ENCODE data around the gene C9orf43.
A peak's percentile ranks its signal among the peaks of the same experiment; 100 is the strongest.
"Not testable (repeated sequence)": the region's sequence is repeated elsewhere in the genome, so short reads cannot be mapped to it uniquely, and the experiment has no call there.

The C9orf43 gene

DNA sequence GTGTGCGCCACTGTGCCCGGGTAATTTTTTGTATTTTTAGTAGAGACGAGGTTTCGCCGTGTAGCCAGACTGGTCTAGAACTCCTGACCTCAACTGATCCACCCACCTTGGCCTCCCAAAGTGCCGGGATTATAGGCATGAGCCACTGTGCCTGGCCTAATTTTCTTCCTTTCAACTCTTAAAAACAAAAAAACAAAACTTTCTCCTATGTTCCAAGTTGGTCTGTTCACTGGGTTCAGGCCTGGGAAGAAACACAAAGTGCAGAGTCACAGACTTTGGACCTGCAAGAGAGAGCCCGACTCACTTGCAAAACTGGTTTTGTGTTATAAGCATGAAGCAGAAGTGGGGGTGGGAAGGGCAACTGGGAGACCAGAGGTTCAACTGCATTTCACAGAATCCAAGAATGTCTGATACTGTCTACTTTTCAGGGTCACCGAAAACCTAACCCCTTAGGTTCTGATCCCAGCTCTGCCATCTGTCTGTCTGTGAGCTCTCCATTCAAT is 28.6 kb upstream of the C9orf43 start:
- DNase-seq, result no peak

DNA sequence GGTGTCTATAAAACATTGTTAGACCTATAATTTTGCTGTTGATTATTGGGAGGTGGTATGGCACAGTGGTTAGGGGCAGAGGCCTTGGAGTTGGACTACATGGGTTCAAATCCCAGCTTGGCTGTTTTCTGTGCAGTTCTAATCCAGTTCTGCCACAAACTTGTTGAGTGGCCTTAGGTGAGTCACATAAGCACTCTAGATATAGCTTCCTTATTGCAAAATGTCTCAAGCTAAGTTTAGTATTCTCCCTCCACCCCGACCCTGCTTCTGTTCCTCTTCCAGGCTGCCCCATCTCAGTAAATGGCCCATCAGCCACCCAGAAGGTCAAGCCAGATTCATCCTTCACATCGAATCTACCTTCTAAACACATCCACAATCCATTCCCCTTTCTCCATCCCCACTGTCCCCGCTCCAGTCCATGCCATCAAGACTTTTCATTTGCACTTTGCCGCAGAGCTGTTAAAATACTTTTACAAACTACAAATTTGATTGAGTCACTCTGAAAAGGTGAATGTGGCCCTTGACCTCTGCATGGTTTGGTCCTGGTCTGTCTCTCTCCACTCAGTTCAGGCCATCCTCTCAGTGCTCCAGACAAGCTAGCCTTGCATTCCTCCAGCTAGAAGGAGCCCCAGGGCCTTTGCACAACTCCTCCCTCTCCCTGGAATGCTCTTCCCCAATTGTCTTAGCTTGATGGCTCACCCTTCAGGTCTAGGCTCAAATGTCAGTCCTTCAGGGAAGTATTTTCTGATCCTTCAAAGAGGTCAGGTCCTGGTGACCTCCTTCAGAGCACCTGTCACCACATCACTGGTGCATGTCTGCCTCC is 23.8 kb upstream of the C9orf43 start:
- DNase-seq, result no peak

DNA sequence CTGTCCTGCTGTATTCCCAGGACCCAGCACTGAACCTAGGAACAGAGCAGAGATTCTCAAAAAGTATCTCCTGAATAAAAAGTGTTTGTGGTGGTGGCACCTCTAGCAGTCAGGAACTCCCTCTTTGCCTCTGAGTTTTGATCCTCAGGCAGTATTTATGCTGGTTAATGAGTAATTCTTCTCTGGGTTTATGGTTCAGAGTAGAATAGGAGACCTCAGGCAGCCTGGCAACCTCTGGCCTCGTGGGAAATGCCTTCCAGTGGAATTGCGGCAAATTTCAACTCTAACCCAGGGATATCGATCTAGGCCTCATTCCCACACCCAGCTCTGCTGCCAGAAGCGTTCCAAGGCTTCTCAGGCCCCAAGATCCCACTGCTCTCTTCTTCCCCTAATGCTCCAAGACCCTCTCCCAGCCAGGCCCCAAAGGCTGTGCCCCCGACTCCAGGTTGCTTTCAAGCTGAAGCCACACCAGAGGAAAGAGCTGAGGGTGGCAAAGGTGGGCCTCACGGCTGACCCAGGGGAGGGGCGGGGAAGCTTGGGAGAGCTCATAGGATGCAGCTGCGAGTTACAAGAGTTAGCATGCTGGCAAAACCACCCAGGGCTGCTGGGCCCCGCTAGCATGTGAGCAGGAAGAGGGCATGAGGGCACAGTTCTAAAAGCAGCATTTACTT is 22.9 kb upstream of the C9orf43 start:
- DNase-seq, result no peak

DNA sequence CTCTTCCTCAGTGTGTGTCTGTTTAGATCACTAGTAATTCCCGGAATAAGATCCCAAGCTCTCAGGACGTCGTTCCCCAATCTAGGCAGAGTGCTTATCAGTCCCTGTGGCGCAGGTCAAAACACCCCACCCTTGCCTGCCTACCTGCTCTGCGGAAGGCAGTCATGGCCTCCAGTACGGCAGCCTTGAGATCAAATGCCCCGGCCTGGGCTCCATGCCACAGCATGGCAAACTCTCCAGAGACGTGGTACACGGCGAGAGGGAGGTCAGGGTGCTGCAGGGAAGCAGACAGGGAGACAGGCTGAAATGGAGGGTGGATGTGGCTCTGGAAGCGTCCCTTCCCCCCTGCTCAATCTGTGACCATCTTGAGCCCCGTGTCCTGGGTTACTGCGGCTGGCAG is 21.7 kb upstream of the C9orf43 start:
- DNase-seq, result no peak

DNA sequence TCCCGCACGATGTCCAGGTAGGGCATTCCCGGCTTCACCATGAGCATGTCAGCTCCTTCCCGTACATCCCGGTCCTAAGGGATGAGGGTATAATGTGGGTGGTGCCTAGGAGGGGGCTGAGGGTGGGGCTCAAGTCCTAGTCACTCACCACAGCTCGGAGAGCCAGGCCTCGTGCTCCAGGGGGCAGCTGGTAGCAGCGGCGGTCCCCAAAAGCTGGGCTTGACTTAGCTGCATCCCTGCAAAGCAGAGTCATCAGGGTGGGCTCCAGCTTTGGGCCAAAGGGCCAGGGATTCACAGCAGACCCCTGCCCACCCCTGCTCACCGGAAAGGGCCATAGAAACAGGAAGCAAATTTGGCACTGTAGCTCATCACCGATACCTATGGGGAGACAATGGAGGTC is 21.1 kb upstream of the C9orf43 start:
- no peak for DNase-seq

DNA sequence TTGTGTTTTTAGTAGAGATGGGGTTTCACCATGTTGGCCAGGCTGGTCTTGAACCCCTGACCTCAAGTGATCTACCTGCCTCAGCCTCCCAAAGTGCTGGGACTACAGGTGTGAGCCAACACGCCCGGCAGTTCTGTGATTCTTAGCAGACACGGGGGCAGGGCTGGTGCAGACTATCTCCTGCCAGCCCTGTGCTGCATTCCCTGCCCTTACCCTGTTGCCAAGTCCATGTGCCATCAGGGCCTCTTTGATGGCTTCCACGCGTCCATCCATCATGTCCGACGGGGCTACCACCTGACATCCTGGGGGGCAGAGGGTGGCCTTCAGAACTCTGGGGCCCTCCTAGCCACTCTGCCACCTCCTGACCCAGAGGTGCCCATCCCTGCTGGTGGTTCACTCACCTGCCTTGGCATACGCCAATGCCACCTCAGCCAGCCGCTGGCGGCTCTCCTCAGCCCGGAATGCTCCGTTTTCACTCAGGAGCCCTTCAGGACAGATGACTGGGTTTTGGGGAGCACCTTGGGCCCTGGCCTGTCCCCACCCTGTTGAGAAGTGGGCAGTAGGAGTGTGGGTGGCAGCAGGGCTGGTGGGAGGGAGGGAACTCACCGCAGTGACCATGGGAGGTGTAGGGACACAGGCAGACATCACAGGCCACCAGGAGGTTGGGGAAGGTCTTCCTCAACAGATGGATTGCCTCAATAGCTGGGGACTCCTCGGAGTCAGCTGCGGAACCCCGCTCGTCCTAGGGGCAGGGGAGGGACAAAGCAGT is 20.2 kb upstream of the C9orf43 start:
- DNase-seq, result no peak

DNA sequence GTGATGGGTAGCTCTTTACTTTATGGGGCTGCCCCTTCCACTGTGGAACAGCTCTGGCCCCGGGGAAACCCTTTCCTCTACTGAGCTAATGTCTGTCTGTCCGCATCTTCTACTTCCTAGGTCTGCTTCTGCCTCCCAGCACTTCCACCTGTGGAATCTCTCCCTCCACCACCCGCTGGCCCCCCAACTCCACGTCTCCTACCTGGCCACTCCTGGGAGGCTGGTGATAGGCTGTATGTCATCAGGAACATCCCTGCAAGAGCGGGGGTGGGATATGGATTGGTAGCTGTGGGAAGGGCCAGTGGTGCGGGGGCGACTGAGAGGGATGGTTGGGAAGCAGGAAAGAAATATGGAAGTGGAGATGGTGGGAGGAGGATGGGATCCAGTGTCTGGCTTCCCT is 18.6 kb upstream of the C9orf43 start:
- DNase-seq, result no peak

DNA sequence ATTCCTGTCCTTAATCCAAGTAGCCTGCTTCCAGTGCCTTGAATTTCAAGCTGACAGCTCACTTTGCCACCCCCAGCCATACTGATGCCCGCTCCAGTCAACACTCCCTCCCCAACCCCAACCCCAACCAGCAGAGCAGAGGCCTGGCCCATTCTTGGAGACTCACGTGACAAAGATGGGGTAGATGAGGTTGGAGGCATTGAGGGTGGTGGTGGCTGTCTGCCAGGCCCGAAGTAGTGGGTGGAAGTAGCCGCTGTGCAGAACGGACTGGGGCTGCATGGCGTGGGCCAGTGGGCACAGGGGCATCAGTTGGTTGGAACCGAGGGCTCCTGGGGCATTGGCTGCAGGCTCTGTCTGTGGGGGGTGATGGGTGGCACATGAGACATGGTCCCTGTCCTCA is 17.3 kb upstream of the C9orf43 start:
- peak in 5 of 14 donors; percentile 13 to 42 (median 40) for DNase-seq

DNA sequence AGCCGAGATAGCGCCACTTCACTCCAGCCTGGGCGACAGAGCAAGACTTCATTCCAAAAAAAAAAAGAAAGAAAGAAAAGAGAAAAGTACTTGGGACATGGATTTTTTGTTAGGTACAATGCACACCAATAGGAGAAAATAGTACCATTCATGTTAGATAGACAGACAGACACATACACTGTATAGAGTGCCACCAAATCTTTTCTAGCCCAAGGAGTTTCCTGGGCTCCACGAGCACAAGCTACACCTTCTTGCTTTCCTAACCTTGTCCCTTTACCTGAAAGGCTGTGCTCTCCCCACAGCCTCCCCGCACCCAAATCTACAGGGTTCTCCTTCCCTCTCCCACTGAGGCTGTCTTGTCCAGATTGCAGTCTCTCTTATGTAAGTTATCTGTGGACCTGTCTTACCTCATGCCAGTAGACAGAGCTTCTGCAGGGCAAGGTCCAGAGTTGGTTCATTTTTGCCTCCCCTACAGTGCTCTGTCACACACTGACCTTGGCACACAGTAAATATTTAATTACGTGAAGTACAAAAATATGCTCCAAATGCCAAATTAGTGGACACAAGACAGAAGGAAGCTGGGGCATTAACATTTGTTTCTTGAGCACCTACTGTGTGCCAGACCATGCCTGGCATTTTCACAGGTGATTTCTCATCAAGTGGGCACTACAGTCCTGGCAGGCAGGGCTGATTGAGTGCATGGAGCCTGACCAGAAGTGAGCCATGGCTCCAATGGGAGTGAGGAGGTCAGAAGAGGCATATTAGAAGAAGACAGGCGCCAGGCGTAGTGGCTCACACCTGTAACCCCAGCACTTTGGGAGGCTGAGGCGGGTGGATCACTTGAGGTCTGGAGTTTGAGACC is 15.3 kb upstream of the C9orf43 start:
- DNase-seq, result no peak

DNA sequence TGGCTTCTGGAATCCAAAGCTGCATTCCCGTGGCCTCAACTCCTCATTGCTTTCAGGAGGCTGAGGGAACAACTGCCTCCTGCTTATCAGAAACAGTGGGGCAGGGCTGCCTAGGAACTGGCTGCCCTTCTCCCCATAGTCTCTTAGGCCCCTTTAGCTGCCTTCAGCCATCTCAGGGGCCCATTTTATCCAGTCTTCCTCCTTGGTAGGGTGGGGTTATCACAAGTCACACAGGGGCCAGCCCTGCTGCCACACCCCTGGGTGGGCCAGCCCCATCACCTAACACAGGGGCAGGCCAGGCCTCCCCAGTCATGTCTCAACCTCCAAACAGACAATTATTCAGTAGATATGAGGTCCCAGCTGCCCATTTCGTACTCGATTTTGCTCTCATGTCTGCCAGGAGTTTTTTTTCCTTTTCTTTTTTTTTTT is 13.3 kb upstream of the C9orf43 start:
- no peak for DNase-seq

DNA sequence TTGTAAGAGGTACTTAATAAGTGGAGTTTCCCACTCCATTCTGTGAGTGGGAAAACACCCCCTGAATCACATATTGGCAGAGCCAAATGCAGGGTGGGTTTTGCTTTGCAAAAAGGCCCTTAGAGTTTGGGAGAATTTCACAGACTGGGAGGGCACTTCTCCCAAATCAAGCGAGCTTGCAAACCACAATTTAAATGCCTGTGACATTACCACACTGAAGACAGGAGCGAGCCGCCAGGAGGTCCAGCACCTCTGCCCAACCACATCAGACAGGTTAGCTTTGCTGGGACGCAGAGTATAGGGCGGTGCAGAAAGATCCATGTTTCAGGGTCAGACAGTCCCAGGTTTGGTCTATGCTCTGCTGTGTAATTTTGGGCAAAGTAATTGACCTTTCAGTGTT is 11.8 kb upstream of the C9orf43 start:
- DNase-seq, result no peak

DNA sequence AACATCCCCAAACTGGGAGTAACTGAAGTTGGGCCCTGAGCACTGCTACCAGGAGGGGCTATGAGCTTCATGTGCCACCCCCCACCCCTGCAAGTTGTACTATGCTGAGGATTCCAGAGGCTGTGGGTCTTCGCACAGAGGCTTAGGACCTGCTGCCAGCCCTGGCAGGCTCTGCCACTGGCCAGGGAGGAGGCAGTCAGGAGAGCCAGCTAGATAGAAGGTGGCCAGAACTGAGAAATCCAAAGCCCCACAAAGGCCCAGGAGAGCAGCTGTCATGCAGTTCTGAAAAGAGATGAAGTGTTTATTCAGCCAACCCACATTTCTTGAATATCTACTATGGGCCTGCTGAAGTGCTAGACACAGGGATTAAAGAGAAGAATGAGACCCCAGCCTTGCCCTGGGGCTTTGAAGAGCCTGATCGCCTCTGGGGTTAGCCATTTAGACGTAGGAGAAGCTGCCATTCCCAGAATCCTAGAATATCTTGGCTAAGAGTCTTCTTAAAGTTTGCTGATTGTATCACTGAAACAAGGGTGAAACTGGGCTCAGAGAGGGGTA is 10.8 kb upstream of the C9orf43 start:
- no peak for DNase-seq

DNA sequence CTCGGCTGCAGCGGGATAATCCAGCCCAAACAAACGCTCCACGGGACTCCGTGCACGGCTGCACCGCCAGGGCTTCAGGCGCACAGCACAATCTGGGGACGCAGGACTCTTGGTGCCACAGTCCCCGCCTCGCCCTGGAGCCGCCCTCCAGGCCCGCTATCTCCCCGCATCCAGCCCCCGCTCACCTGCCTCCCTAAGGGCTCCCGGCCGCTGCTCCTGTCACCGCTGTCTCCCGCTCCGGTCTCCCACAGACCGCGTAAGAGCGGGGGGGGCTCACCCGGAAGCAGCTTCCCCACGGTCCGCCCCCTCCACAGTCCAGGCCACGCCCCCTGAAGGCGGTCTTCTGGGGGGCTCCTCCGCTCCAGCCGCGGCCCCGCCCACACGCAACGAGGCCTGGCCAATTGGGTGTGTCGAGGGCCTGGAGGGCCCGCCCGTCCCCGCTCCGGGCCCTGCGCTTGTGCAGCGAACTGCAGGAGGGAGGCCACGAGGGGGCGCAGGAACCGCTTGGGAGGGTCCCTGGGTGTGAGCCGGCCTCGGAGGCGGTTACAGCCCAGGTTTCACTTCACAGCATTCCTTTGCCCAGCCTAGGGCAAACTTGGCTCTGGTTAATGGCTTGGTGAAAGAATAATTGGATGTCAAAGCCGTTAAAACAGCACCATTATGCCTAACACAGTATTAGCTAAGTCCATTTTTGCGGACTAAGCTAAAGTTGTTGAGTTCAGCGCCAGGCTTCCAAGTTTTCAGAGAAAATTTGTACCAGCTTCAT is 9.3 kb upstream of the C9orf43 start, which contains the start of gene ALAD:
ALAD (minus strand) TSS at position 258 of the 766 bp plus-strand sequence. CDS start 7,725 bp downstream, outside the sequence.
- peak; percentile 82 to 99 (median 97) for DNase-seq

DNA sequence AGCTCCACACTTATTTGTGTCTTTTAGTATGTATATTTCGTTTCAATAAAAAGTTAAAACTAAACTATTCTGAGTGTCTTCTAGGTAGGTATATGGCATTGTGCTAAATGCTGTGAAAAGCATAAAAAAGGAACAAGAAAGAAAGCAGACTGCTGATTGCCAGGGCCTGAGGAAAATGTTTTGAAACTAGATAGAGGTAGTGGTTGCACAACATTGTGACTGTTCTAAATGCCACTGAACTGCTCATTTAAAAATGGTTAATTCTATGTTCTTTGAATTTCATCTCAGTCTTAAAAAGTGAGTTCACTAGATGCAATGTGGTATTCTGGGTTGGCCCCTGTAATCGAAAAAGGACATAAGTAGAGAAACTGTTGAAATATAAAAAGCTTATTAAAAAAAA is 6.9 kb upstream of the C9orf43 start:
- no peak for DNase-seq

DNA sequence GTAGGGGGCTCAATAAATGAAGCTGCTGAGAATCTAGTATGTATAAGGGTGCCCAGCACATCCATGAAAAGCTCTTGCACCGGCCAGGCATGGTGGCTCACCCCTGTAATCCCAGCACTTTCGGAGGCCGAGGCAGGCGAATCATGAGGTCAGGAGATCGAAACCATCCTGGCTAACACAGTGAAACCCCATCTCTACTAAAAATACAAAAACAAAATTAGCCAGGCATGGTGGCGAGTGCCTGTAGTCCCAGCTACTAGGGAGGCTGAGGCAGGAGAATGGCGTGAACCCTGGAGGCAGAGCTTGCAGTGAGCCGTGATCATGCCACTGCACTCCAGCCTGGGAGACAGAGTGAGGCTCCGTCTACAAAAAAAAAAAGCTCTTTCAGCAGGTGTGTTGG is 4.2 kb upstream of the C9orf43 start:
- not testable (repeated sequence) for DNase-seq

DNA sequence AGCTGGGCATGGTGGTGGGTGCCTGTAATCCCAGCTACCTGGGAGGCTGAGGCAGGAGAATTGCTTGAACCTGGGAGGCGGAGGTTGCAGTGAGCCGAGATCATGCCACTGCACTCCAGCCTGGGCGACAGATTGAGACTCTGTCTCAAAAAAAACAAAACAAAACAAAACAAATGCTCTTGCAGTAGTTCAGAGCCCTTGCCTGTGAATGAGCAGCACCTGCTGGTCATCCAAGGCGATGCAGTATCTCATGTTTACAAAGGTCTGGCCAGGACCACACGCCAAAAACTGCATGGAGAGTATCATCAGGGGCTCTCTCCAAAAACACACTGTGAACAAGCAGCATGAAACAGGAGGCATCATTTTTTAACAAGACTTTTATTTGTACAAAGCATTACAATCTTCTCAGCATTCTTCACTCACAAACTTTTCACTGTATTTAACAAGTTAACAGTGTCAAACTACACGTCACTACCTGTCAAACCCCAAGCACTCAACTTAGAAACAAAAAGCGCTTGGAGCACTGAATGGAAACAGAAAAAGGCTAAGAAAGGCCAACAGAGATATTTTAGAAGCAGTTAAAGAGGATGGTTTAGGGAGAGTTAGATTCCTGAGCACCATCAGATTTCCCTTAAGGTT is 3.6 kb upstream of the C9orf43 start:
- peak in 8 of 14 donors; percentile 6 to 38 (median 14) for DNase-seq

DNA sequence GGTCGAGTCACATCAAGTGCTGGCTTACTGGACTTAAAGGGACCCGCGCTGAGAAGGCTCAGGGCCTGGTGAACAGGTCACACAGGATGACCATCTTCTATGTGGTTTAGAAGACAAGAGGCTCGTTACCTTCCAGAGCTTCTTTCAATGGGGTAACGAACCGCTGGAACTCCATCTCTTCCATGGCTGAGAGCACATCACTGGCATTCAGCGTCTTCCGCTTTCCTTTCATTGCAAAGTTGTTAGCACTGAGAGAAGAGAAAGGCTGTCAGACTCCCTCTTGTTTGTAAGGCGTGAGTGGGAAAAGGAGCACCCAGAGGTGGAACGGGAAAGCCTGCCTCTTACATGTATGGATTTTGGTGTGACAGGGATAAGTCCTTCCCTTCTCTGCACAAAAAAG is 1.1 kb upstream of the C9orf43 start:
- no peak for DNase-seq

DNA sequence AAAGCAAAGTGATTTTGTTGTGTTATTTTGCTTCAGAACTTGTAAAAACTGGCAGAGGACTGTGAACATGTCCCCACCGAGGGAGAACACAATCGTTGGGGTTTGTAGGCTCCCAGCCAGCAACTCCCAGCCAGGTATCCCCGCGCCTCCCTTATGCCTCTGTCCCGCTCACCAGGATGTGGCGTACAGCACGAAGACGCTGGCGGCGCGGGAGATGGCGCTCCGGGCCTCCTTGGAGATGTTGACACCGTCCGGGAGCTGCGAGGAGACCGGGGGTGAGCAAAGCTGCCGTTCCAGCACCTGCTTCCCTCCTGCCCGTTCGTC is 702 bp upstream of the C9orf43 start:
- no peak for DNase-seq

DNA sequence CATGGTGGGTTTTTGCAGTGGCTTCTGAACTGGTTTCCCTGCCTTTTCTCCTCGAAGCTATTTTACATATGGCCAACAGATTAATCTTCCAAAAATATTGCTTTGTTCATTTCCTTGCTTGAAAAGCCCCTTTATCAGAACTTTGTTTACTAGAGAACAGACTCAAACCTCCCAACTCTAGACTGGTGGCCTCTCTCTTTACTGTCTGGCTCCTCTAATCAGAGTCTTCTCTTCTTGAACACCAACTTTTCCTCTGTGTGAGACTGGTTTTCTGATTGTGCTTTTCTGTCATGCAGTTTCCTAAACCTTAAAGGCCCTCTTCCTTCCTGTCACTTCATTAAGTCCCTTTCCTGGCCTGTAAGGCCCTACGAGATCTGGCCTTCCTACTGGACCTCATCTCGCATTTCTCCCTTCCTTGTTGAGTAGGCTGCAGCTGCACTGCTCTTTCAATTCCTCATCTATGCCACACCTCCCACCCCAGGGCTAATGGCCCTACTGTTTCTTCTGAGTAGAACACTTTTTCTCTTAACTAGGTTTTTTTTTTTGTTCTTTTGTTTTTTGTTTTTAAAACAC is 5.7 kb downstream of the C9orf43 start:
- no peak for DNase-seq

DNA sequence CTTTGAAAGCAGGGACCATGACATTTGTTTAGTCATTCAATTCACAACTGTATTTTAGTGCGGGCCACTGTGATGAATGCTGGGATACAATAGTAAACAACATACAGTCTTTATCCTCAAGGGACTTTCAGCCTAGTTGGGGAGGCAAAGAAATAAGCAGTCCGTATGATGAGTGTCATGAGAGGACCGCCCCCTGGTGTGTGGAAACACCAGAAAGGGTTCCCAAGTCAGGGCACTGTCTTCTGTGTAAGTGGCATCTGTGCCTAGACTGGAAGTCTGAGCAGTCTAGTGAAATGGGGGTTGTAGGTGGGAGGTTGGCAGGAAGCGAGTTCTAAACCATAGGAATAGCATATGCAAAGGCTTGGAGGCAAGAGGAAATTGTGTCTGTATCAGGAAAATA is 6.8 kb downstream of the C9orf43 start:
- DNase-seq, result no peak
